Ectodermal cell (in vitro differentiated cells): ENCODE data around the gene H19. TPM values are rescaled to one million over a fixed set of nuclear protein-coding genes. Genes with fewer than 3 reads are reported as not detected.

Source experiments
- H3K27ac ChIP-seq: 2 replicates; pipeline ENCODE4 v1.7.0; 2013; ENCODE audit warnings: mild to moderate bottlenecking, low read depth, low read length; ENCODE audit not compliant: insufficient read depth, poor library complexity, severe bottlenecking
- H3K27me3 ChIP-seq: 2 replicates; pipeline ENCODE4 v1.7.0; 2013; ENCODE audit warnings: mild to moderate bottlenecking, low read length; ENCODE audit not compliant: insufficient read depth, control insufficient read depth, poor library complexity, severe bottlenecking
- H3K36me3 ChIP-seq: one replicate; pipeline ENCODE4 v1.7.0; 2013; ENCODE audit warnings: low read length; ENCODE audit not compliant: control insufficient read depth, insufficient read depth
- H3K4me1 ChIP-seq: one replicate; pipeline ENCODE4 v1.7.0; 2013; ENCODE audit warnings: low read length; ENCODE audit not compliant: control insufficient read depth, insufficient read depth
- H3K4me3 ChIP-seq: 2 replicates; pipeline ENCODE4 v1.7.0; 2013; ENCODE audit warnings: low read depth, low read length, control low read depth; ENCODE audit not compliant: insufficient read depth
- H3K9me3 ChIP-seq: 2 replicates; pipeline ENCODE4 v1.7.0; 2013; ENCODE audit warnings: mild to moderate bottlenecking, low read length, moderate library complexity; ENCODE audit not compliant: control insufficient read depth
- WGBS, 2 experiments: methylation state at CpG; one replicate each; pipeline ENCODE4 v1.1.7; 2013; ENCODE audit warnings: missing lambda C conversion rate in 2 of 2; 5-methylcytosine and 5-hydroxymethylcytosine counted together
- polyA plus RNA-seq, 4 experiments: library from polyadenylated mRNA; stranded (reverse); fragments of 50-300 nt; gene quantifications; one replicate each; pipeline ENCODE4 v1.2.3, GENCODE V29; 2013

Gene H19
- polyA plus RNA-seq (2013, experiment 1 of 4), result 107 TPM
- 57.4 TPM for polyA plus RNA-seq (2013, experiment 2 of 4)
- 187 TPM for polyA plus RNA-seq (2013, experiment 3 of 4)
- 125 TPM for polyA plus RNA-seq (2013, experiment 4 of 4)

- H3K36me3 ChIP-seq, result no peaks in the 10 kb centered on the region
- no peaks in the 10 kb centered on the region for H3K27me3 ChIP-seq
- no peak within 1 kb of the TSS for H3K27ac ChIP-seq
- no peaks in the 10 kb centered on the region for H3K4me1 ChIP-seq
- H3K4me3 ChIP-seq, result no peak within 1 kb of the TSS
- no CpG with 5 or more reads among the region's 14 CpGs for WGBS, 2 experiments
- no peaks in the 10 kb centered on the region for H3K9me3 ChIP-seq
Observed at GRCh38 chr11:1997755-1998154, at the start of gene H19. Gene H19 (minus strand): TSS chr11:1997842.

GRCh38 chr11:2041963-2042362 is 44.3 kb upstream of the H19 start:
- 68 to 69% methylated on average over 2 of the region's 2 CpGs for WGBS, 2 experiments
- Histone ChIP-seq H3K36me3 (no peaks in the 10 kb centered on the region), H3K27ac (no peak overlapping the region), H3K27me3 (peaks cover 35% of the 10 kb centered on the region), H3K9me3 (no peaks in the 10 kb centered on the region), H3K4me1 (no peaks in the 10 kb centered on the region), H3K4me3 (no peak overlapping the region)

DNA sequence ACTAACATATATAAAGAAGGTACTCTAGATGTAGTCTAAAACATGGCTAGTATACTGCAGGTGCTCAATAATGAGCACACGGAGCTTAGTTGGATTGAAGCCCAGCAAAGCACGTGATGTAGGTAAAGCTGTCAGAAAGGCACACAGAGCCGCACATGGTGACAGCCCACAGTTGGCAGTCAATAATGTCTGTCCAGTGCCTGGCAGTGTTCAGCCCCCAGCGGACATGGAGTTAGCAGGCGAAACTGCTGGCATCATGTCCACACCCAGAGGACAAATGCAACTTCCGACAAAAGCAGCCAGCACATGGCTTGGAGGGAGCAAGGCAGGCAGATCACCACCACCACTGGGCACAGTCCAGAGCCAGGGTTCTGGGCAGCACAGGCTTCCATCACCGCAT is 43.5 kb upstream of the H19 start:
- no peaks in the 10 kb centered on the region for H3K9me3 ChIP-seq
- no CpG with 5 or more reads among the region's 7 CpGs for WGBS, 2 experiments
- H3K27me3 ChIP-seq, result peaks cover 28% of the 10 kb centered on the region
- no peak overlapping the region for H3K4me3 ChIP-seq
- H3K27ac ChIP-seq, result no peak overlapping the region
- H3K4me1 ChIP-seq, result no peaks in the 10 kb centered on the region
- no peaks in the 10 kb centered on the region for H3K36me3 ChIP-seq

DNA sequence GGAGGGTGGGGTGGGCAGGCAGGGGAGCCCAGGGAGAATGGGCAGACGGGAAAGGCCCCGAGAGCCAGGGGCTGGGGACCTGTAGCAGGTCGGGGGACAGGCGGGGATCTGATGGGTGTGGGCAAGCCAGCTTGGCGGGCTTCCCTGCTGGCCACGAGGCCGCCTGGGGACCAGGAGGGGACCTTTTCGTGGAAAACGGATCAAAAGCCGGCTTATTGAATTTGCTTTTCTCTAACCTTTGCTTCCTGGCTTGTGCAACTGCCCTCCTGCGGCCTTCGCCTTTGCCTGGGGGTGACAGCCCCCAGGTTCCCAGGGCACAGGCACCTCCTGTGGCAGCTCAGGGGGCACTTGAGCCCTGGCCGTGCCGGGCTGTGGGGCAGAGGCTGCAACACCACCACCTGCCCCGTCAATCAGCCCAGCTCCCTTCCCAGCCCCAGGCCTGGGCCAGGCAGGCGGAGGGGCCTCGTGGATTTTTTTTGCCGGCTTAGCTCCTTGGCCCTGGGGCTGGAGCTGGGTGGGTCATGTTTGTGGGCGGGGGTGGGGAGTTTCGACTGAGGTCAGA is 41.6 kb upstream of the H19 start:
- Histone ChIP-seq H3K36me3 (no peaks in the 10 kb centered on the region), H3K4me1 (no peaks in the 10 kb centered on the region), H3K27ac (no peak overlapping the region), H3K4me3 (no peak overlapping the region), H3K27me3 (peaks cover 10% of the 10 kb centered on the region), H3K9me3 (no peaks in the 10 kb centered on the region)
- WGBS, 2 experiments, result no CpG with 5 or more reads among the region's 20 CpGs

GRCh38 chr11:2036863-2037486 is 39.3 kb upstream of the H19 start:
- no CpG with 5 or more reads among the region's 18 CpGs for WGBS, 2 experiments
- Histone ChIP-seq H3K4me3 (no peak overlapping the region), H3K27me3 (no peaks in the 10 kb centered on the region), H3K4me1 (no peaks in the 10 kb centered on the region), H3K9me3 (no peaks in the 10 kb centered on the region), H3K36me3 (no peaks in the 10 kb centered on the region), H3K27ac (no peak overlapping the region)

- no peaks in the 10 kb centered on the region for H3K4me1 ChIP-seq
- H3K36me3 ChIP-seq, result no peaks in the 10 kb centered on the region
- no peak overlapping the region for H3K27ac ChIP-seq
- no CpG with 5 or more reads among the region's 14 CpGs for WGBS, 2 experiments
- no peak overlapping the region for H3K4me3 ChIP-seq
- no peaks in the 10 kb centered on the region for H3K27me3 ChIP-seq
- H3K9me3 ChIP-seq, result no peaks in the 10 kb centered on the region
Observed at GRCh38 chr11:2035382-2035781, 37.7 kb upstream of the H19 start.

DNA sequence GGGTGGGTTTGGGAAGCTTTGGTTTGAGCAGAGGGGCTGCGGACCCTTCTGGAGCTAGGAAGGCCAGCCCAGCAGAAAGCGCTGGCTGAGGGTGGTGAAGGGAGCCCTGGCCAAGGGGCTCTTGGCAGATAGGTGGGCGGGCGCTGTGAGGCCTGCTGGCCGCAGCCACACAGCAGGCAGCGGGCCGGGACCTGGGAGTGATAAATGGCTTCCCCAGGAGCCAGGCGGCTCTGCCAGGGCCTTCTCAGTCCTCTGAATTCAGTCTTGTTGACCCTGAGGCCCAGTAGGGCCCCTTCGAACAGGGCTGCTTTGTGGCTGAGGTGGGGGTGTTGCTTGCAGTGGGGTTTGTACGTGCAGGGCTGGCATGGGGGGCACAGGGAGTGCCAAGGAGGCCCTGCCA is 33.4 kb upstream of the H19 start:
- no peaks in the 10 kb centered on the region for H3K27me3 ChIP-seq
- no peaks in the 10 kb centered on the region for H3K36me3 ChIP-seq
- H3K9me3 ChIP-seq, result no peaks in the 10 kb centered on the region
- H3K4me3 ChIP-seq, result no peak overlapping the region
- H3K4me1 ChIP-seq, result no peaks in the 10 kb centered on the region
- no CpG with 5 or more reads among the region's 10 CpGs for WGBS, 2 experiments
- no peak overlapping the region for H3K27ac ChIP-seq

- H3K27me3 ChIP-seq, result no peaks in the 10 kb centered on the region
- H3K36me3 ChIP-seq, result no peaks in the 10 kb centered on the region
- no peak overlapping the region for H3K27ac ChIP-seq
- no peak overlapping the region for H3K4me3 ChIP-seq
- H3K9me3 ChIP-seq, result no peaks in the 10 kb centered on the region
- no CpG with 5 or more reads among the region's 15 CpGs for WGBS, 2 experiments
- H3K4me1 ChIP-seq, result no peaks in the 10 kb centered on the region
Observed at GRCh38 chr11:2027708-2028107, 30.1 kb upstream of the H19 start.

GRCh38 chr11:2015025-2015424 is 17.4 kb upstream of the H19 start:
- WGBS, 2 experiments, result no CpG with 5 or more reads among the region's 14 CpGs
- Histone ChIP-seq H3K9me3 (no peaks in the 10 kb centered on the region), H3K4me1 (no peaks in the 10 kb centered on the region), H3K36me3 (no peaks in the 10 kb centered on the region), H3K27me3 (no peaks in the 10 kb centered on the region), H3K4me3 (no peak overlapping the region), H3K27ac (no peak overlapping the region)

- H3K4me3 ChIP-seq, result no peak overlapping the region
- no peaks in the 10 kb centered on the region for H3K36me3 ChIP-seq
- no peak overlapping the region for H3K27ac ChIP-seq
- no peaks in the 10 kb centered on the region for H3K9me3 ChIP-seq
- H3K4me1 ChIP-seq, result no peaks in the 10 kb centered on the region
- no peaks in the 10 kb centered on the region for H3K27me3 ChIP-seq
- no CpG with 5 or more reads among the region's 25 CpGs for WGBS, 2 experiments
Observed at GRCh38 chr11:2012440-2012839, 14.8 kb upstream of the H19 start.
